ENCODE results near the gene NUTF2. TPM values are rescaled to one million over a fixed set of nuclear protein-coding genes. Genes with fewer than 3 reads are reported as not detected.
"Not testable (repeated sequence)": the region's sequence is repeated elsewhere in the genome, so short reads cannot be mapped to it uniquely, and the experiment has no call there.

NUTF2 gene
- total RNA-seq, 2 experiments from 2014 or later = 152 to 157 TPM

GRCh38 chr16:67909056-67909742 is 62.5 kb downstream of the NUTF2 start:
- Mint-ChIP-seq H3K4me1 (ENCODE audit: low read depth) (peaks cover 22% of the 10 kb centered on the region), H3K27ac (peak overlapping the region; percentile 11), H3K9me3 (no peaks in the 10 kb centered on the region), H3K27me3 (no peaks in the 10 kb centered on the region), H3K36me3 (ENCODE audit: low read depth) (peaks cover 2% of the 10 kb centered on the region), H3K4me3 (no peak overlapping the region)
- ChIA-PET CTCF (interaction anchor here (1.1 to 7.2 kb wide), 2 partner anchors 9 to 24 kb away, joined by 3 to 45 read pairs; partner anchors contain the start of gene NRN1L), POLR2A (interaction anchor here (1.5 to 1.7 kb wide), 2 partner anchors 25 to 26 kb away, joined by 6 to 8 read pairs; partner anchors contain the start of gene NRN1L)
- DNase-seq = no peak
- TF ChIP-seq CTCF (IDR thresholded peaks at IDR 0.05) = no peak
- no peak for ATAC-seq
- intact Hi-C loops (cut with micrococcal nuclease) = no loop called here

- H3K4me3 Mint-ChIP-seq = no peak overlapping the region
- ATAC-seq (peak; percentile 99), DNase-seq (peak; percentile 72)
- no peak for TF ChIP-seq CTCF (IDR thresholded peaks at IDR 0.05)
- no peaks in the 10 kb centered on the region for H3K27me3 Mint-ChIP-seq
- H3K27ac Mint-ChIP-seq = peak overlapping the region; percentile 34
- intact Hi-C loops (cut with micrococcal nuclease) = no loop called here
- peaks cover 22% of the 10 kb centered on the region for H3K4me1 Mint-ChIP-seq (ENCODE audit: low read depth)
- ChIA-PET CTCF (interaction anchor here (0.7 to 2.1 kb wide), 6 partner anchors 19 to 558 kb away, joined by 3 to 18 read pairs (median 4); partner anchors contain the start of gene NRN1L), POLR2A (interaction anchor here (0.6 to 1.6 kb wide), 4 partner anchors 14 to 106 kb away, joined by 3 to 4 read pairs (median 4); partner anchors contain the start of gene DPEP2NB)
- peaks cover 2% of the 10 kb centered on the region for H3K36me3 Mint-ChIP-seq (ENCODE audit: low read depth)
- H3K9me3 Mint-ChIP-seq = no peaks in the 10 kb centered on the region
Measured at GRCh38 chr16:67910158-67910557, 63.4 kb downstream of the NUTF2 start.

- intact Hi-C loops (cut with micrococcal nuclease) = no loop called here
- DNase-seq (no peak), ATAC-seq (no peak)
- Mint-ChIP-seq H3K27me3 (no peaks in the 10 kb centered on the region), H3K9me3 (no peaks in the 10 kb centered on the region), H3K4me1 (ENCODE audit: low read depth) (peaks cover 26% of the 10 kb centered on the region), H3K4me3 (no peak overlapping the region), H3K36me3 (ENCODE audit: low read depth) (peaks cover 3% of the 10 kb centered on the region), H3K27ac (no peak overlapping the region)
- ChIA-PET POLR2A (interaction anchor here (1.2 to 1.4 kb wide), 2 partner anchors 10 to 306 kb away, joined by 3 to 6 read pairs; no protein-coding TSS in a partner anchor), CTCF (interaction anchor here (0.9 to 2.9 kb wide), 5 partner anchors 27 to 98 kb away, joined by 3 to 11 read pairs (median 5); partner anchors contain the start of gene NRN1L)
- no peak for TF ChIP-seq CTCF (IDR thresholded peaks at IDR 0.05)
Measured at GRCh38 chr16:67914758-67915495, 68.2 kb downstream of the NUTF2 start.

- ChIA-PET CTCF (interaction anchor here (1.8 kb wide), 1 partner anchor 31 kb away, joined by 8 read pairs; no protein-coding TSS in a partner anchor), POLR2A (interaction anchor here (1.2 to 1.4 kb wide), 2 partner anchors 9 to 307 kb away, joined by 3 to 6 read pairs; no protein-coding TSS in a partner anchor)
- H3K27ac Mint-ChIP-seq; ATAC-seq; H3K9me3 Mint-ChIP-seq; DNase-seq; H3K27me3 Mint-ChIP-seq; H3K36me3 Mint-ChIP-seq (ENCODE audit: low read depth); H3K4me3 Mint-ChIP-seq; intact Hi-C loops (cut with micrococcal nuclease): not testable (repeated sequence)
- peaks cover 21% of the 10 kb centered on the region for H3K4me1 Mint-ChIP-seq (ENCODE audit: low read depth)
Measured at GRCh38 chr16:67915496-67915769, 68.7 kb downstream of the NUTF2 start.

- H3K4me3 Mint-ChIP-seq = no peak overlapping the region
- no peak for TF ChIP-seq CTCF (IDR thresholded peaks at IDR 0.05)
- ChIA-PET POLR2A (interaction anchor here (1.2 to 1.4 kb wide), 2 partner anchors 9 to 307 kb away, joined by 3 to 6 read pairs; no protein-coding TSS in a partner anchor), CTCF (interaction anchor here (1.8 kb wide), 1 partner anchor 32 kb away, joined by 8 read pairs; no protein-coding TSS in a partner anchor)
- DNase-seq (no peak), ATAC-seq (no peak)
- no peaks in the 10 kb centered on the region for H3K9me3 Mint-ChIP-seq
- intact Hi-C loops (cut with micrococcal nuclease) = no loop called here
- peak overlapping the region; percentile 25 for H3K27ac Mint-ChIP-seq
- no peaks in the 10 kb centered on the region for H3K27me3 Mint-ChIP-seq
- peaks cover 2% of the 10 kb centered on the region for H3K36me3 Mint-ChIP-seq (ENCODE audit: low read depth)
- H3K4me1 Mint-ChIP-seq (ENCODE audit: low read depth) = peaks cover 20% of the 10 kb centered on the region
Measured at GRCh38 chr16:67915831-67916723, 69.3 kb downstream of the NUTF2 start.

All from activated CD8-positive, alpha-beta T cell treated with anti-CD3 and anti-CD28 coated beads for 36 hours (primary cell).